GM12891 (cell line): ENCODE results near the gene RBM33.

Source experiments
- PAX5 ChIP-seq: IDR thresholded peaks from 2 replicates; pipeline ENCODE4 v1.6.1; 2011; ENCODE audit warnings: low read length, moderate library complexity, mild to moderate bottlenecking; ENCODE audit not compliant: insufficient read depth, severe bottlenecking
- POLR2A ChIP-seq: IDR thresholded peaks from 2 replicates; pipeline ENCODE4 v1.6.1; 2011; ENCODE audit warnings: low read depth, low read length, control low read depth
- POLR2AphosphoS5 ChIP-seq: IDR thresholded peaks from 2 replicates; pipeline ENCODE4 v1.6.1; 2011; ENCODE audit warnings: low read depth, low read length, control low read depth
- SPI1 ChIP-seq: IDR thresholded peaks from 2 replicates; pipeline ENCODE4 v1.6.1; 2011; ENCODE audit warnings: low read depth, low read length, control low read depth
- TAF1 ChIP-seq: IDR thresholded peaks from 2 replicates; pipeline ENCODE4 v1.6.1; 2011; ENCODE audit warnings: low read depth, low read length, control low read depth

DNA sequence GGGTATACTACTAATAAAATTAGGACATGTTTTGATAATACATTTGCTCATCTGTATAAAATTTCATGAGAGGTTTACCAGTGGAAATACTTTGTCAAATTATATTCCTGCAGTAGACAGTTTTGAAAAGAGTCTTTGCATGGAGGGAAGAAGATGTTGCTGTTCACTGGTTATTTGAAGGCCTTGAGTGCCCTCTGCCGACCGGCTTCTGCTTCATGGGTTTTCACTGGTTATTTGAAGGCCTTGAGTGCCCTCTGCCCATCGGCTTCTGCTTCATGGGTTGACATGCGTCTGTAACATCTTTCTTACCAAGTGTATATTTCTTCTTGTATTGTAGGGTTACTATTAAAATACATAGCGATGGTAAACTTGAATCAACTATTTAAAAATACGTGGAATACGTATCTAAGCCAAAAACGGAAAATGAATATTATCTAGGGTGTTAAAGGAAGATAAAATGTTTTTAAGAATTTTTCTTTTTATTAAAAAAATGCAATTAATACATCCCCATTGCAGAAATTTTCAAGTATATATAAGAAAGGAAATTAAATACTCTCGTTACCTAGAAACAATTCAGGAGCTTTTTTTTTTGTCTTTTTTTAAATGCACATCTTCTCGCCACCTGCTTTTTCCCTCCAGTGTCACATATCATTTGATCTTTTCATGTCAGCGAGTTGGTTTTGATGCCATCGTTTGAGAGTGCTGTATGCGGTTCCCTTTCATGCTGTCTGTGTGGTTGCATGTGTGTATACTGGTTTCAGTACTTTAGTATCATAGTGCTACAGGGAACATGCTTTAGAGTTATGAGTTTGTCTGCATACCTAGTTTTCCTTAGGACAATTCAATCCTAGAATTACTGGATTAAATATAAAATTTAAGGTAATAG is 94.4 kb downstream of the RBM33 start:
- TF ChIP-seq POLR2A (no peak), TAF1 (no peak), POLR2AphosphoS5 (no peak), SPI1 (no peak), PAX5 (no peak)
